HepG2 (cell line): ENCODE data around the gene P4HB. TPM values are rescaled to one million over a fixed set of nuclear protein-coding genes. Genes with fewer than 3 reads are reported as not detected.

Experiments
- BATF2 ChIP-seq: sonication (generic); formaldehyde crosslinking; IDR thresholded peaks from 2 replicates; pipeline ENCODE4 v1.8.0; 2022; ENCODE audit warnings: mild to moderate bottlenecking, missing genetic modification reagents, moderate library complexity
- DMAP1 ChIP-seq: IDR thresholded peaks from 2 replicates; pipeline ENCODE4 v1.6.1; 2016
- E2F1 ChIP-seq: sonication (generic); formaldehyde crosslinking; IDR thresholded peaks from 2 replicates; pipeline ENCODE4 v1.5.0; 2020; ENCODE audit warnings: missing genetic modification reagents
- GTF2F1 ChIP-seq: fragments of 150-350 bp; IDR thresholded peaks from 2 replicates; pipeline ENCODE4 v1.6.1; 2014; ENCODE audit warnings: low read length
- HDAC1 ChIP-seq: sonication (generic); formaldehyde crosslinking; IDR thresholded peaks from 2 replicates; pipeline ENCODE4 v1.5.1; 2020; ENCODE audit warnings: mild to moderate bottlenecking, missing genetic modification reagents
- MNT ChIP-seq: fragments of 450-650 bp; IDR thresholded peaks from 2 replicates; pipeline ENCODE4 v1.6.1; 2016
- MTF2 ChIP-seq: sonication (generic); formaldehyde crosslinking; IDR thresholded peaks from 2 replicates; pipeline ENCODE4 v1.5.0; 2020; ENCODE audit warnings: missing genetic modification reagents, borderline replicate concordance
- NR1H2 ChIP-seq: sonication (generic); formaldehyde crosslinking; IDR thresholded peaks from 2 replicates; pipeline ENCODE4 v1.8.1; 2022; ENCODE audit warnings: low read depth, missing genetic modification reagents, borderline replicate concordance
- PCBP1 ChIP-seq: fragments of 200-400 bp; formaldehyde crosslinking; IDR thresholded peaks from 2 replicates; pipeline ENCODE4 v1.6.1; 2017; ENCODE audit warnings: mild to moderate bottlenecking, low read depth, low read length, borderline replicate concordance
- RAD21 ChIP-seq: fragments of 450-650 bp; formaldehyde crosslinking; IDR thresholded peaks from 2 replicates; pipeline ENCODE4 v1.5.0; 2020; ENCODE audit warnings: mild to moderate bottlenecking
- SETDB1 ChIP-seq: sonication (generic); formaldehyde crosslinking; IDR thresholded peaks from 2 replicates; pipeline ENCODE4 v1.5.1; 2020; ENCODE audit warnings: missing genetic modification reagents, mild to moderate bottlenecking, borderline replicate concordance
- SPEN ChIP-seq: sonication (generic); formaldehyde crosslinking; IDR thresholded peaks from 2 replicates; pipeline ENCODE4 v1.5.1; 2020; ENCODE audit warnings: low read depth, mild to moderate bottlenecking, missing genetic modification reagents
- TFDP1 ChIP-seq: IDR thresholded peaks from 2 replicates; pipeline ENCODE4 v1.6.1; 2016; ENCODE audit warnings: missing compliant biosample characterization, missing genetic modification reagents, borderline replicate concordance
- ZBTB1 ChIP-seq: sonication (generic); formaldehyde crosslinking; IDR thresholded peaks from 2 replicates; pipeline ENCODE4 v1.4.0; 2020; ENCODE audit warnings: missing genetic modification reagents, borderline replicate concordance
- ZBTB44 ChIP-seq: sonication (generic); formaldehyde crosslinking; IDR thresholded peaks from 2 replicates; pipeline ENCODE4 v1.4.0; 2020; ENCODE audit warnings: missing genetic modification reagents
- ZHX1 ChIP-seq: sonication (generic); formaldehyde crosslinking; IDR thresholded peaks from 2 replicates; pipeline ENCODE4 v1.8.1; 2022; ENCODE audit warnings: low read depth, mild to moderate bottlenecking, missing genetic modification reagents
- ZNF569 ChIP-seq: sonication (generic); formaldehyde crosslinking; IDR thresholded peaks from 2 replicates; pipeline ENCODE4 v1.5.0; 2020; ENCODE audit warnings: mild to moderate bottlenecking, missing genetic modification reagents, moderate library complexity, borderline replicate concordance
- ZNF737 ChIP-seq: sonication (generic); formaldehyde crosslinking; IDR thresholded peaks from 2 replicates; pipeline ENCODE4 v1.5.0; 2020; ENCODE audit warnings: missing genetic modification reagents, mild to moderate bottlenecking, borderline replicate concordance
- polyA plus RNA-seq, 8 experiments: library from polyadenylated mRNA; depleted of rRNA in 3 of 8; stranded (reverse) in 7 of 8; unstranded in 1 of 8; fragments of >200 nt; fragmentation: Illumina TruSeq in 4 of 8; extraction: Trizol in 4 of 8; gene quantifications; 2 replicates each; pipeline versions ENCODE4 v1.2.1 to v1.2.3, GENCODE V29; 2011 to 2016; ENCODE audit warnings: low read depth in 4 of 8, missing spikeins in 1 of 8, mixed read lengths in 1 of 8; ENCODE audit not compliant: insufficient read depth in 1 of 8
- total RNA-seq, 5 experiments: library from RNA; depleted of rRNA; stranded (reverse); fragments of >200 nt; fragmentation: Illumina TruSeq; extraction: Trizol; gene quantifications; 2 replicates each; pipeline ENCODE4 v1.2.3, GENCODE V29; 2016; ENCODE audit warnings: low read depth in 1 of 5

The P4HB gene
- total and polyA plus RNA-seq, 2 of the 13 experiments (the other 11 are each of a cell fraction or from before 2014, with no cell fraction given): 185 to 782 TPM

GRCh38 chr17:81867170-81867990 is 7.0 kb upstream of the P4HB start (continued):
- TF ChIP-seq ZHX1 (CRISPR knock-in tag) (0 out of 2 replicates have a peak, but pooled peaks have one; percentile 55), DMAP1 (CRISPR knock-in tag) (no peak), NR1H2 (peak; percentile 41; the same call in 1 of the 2 replicates), MNT (no peak), ZBTB1 (no peak), ZNF569 (CRISPR knock-in tag) (no peak), RAD21 (CRISPR knock-in tag) (peak; percentile 15; the same call in 1 of the 2 replicates), HDAC1 (CRISPR knock-in tag) (no peak), GTF2F1 (no peak), TFDP1 (CRISPR knock-in tag) (0 out of 2 replicates have a peak, but pooled peaks have one; percentile 10), ZBTB44 (CRISPR knock-in tag) (no peak), BATF2 (CRISPR knock-in tag) (peak; percentile 83), PCBP1 (peak; percentile 64; the same call in 1 of the 2 replicates), MTF2 (CRISPR knock-in tag) (no peak), ZNF737 (CRISPR knock-in tag) (no peak), E2F1 (CRISPR knock-in tag) (no peak), SETDB1 (CRISPR knock-in tag) (no peak), SPEN (CRISPR knock-in tag) (no peak)
